RWPE1 (cell line): Measurements from ENCODE around the gene FILIP1L.

ENCODE experiments used
- CTCF ChIA-PET: fragments of 350-600 bp; sonication (Branson Sonifier 250); formaldehyde crosslinking; extraction: SDS; loops from one replicate; lab custom pipeline; 2021; lab: Yijun Ruan, JAX
- POLR2A ChIA-PET: fragments of 400-600 bp; formaldehyde crosslinking; extraction: SDS; loops from one replicate; lab custom pipeline; 2020; ENCODE audit warnings: antibody characterized with exemption; ENCODE audit not compliant: low non-redundant PET; lab: Yijun Ruan, JAX
- DNase-seq: peaks from one replicate; pipeline ENCODE4 v3.0.0; 2012; ENCODE audit warnings: low spot score
- H3K27ac ChIP-seq: fragments of 450-650 bp; 2 replicates; pipeline ENCODE4 v1.5.1; 2017
- TF ChIP-seq, protein P1 (sequence below): fragments of 450-650 bp; conservative IDR thresholded peaks from 2 replicates; pipeline ENCODE4 v1.5.1; 2017; ENCODE audit warnings: low read depth, mild to moderate bottlenecking

FILIP1L gene

GRCh38 chr3:100040451-100041225 is 73.7 kb downstream of the FILIP1L start:
- no peak overlapping the region for H3K27ac ChIP-seq
- CTCF ChIA-PET = interaction anchor here (0.5 to 0.9 kb wide), 3 partner anchors 10 to 218 kb away, joined by 3 to 4 read pairs (median 4); no protein-coding TSS in a partner anchor
- TF ChIP-seq, protein P1, sequence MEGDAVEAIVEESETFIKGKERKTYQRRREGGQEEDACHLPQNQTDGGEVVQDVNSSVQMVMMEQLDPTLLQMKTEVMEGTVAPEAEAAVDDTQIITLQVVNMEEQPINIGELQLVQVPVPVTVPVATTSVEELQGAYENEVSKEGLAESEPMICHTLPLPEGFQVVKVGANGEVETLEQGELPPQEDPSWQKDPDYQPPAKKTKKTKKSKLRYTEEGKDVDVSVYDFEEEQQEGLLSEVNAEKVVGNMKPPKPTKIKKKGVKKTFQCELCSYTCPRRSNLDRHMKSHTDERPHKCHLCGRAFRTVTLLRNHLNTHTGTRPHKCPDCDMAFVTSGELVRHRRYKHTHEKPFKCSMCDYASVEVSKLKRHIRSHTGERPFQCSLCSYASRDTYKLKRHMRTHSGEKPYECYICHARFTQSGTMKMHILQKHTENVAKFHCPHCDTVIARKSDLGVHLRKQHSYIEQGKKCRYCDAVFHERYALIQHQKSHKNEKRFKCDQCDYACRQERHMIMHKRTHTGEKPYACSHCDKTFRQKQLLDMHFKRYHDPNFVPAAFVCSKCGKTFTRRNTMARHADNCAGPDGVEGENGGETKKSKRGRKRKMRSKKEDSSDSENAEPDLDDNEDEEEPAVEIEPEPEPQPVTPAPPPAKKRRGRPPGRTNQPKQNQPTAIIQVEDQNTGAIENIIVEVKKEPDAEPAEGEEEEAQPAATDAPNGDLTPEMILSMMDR = no peak
- POLR2A ChIA-PET = no interaction called here
- no peak for DNase-seq

- no peak overlapping the region for H3K27ac ChIP-seq
- POLR2A ChIA-PET = no interaction called here
- CTCF ChIA-PET = no interaction called here
- TF ChIP-seq, protein P1 = no peak
- no peak for DNase-seq
These were observed 75.2 kb downstream of the FILIP1L start for GRCh38 chr3:100039075-100039474.

DNA sequence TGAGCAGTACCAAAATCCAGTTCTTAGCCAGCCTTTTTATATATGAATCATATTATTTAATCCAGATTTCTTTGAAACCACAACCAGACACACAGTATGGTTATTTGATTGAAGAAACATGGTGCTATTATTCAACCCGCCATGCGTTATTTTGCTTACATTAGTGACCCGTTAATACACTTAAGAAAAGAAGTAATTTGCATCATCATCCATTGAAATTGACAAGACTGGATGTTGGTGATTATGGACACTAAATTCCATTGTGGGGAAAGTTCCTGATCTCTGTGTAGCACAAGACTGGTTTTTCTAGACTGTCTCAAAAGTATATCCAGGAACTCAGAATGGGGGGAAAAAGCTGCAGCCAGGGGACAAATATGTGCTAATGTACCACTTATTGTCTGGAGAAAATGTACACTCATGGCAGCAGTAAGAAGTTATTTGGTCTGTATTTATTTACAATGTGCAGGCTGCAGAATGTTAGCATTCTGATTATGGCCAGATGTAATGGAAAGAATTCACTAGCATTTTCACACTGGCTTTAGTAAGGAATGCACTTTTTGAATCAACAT is 80.3 kb downstream of the FILIP1L start:
- no peak for DNase-seq
- TF ChIP-seq, protein P1 = no peak
- no peak overlapping the region for H3K27ac ChIP-seq
- ChIA-PET CTCF (interaction anchor here (1.6 kb wide), 1 partner anchor 220 kb away, joined by 3 read pairs; no protein-coding TSS in a partner anchor), POLR2A (no interaction called here)

DNA sequence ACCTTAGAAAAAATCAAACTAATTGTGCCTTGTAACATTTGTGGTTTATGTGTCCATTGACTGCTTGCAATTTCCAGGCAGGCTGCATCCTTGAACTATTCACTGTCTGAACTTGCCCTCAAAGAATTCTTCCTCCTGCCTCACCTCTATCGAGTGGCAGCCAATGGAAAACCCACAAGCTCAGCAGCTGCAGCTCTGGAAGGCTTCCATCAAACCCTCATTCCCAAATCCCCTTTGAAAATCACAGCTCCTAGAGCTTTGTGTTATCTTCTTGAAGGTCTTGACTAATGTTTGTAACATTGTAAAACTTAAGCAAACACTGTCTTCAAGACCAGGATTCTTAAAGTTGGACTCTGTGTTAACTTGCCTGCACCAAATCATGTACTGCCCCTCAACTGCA is 81.1 kb downstream of the FILIP1L start:
- ChIA-PET POLR2A (no interaction called here), CTCF (interaction anchor here (0.5 to 1.6 kb wide), 2 partner anchors 45 to 221 kb away, joined by 3 to 6 read pairs; no protein-coding TSS in a partner anchor)
- TF ChIP-seq, protein P1 = no peak
- peak; percentile 45 for DNase-seq
- peak overlapping the region; percentile 37; the same call in 1 of the 2 replicates for H3K27ac ChIP-seq

GRCh38 chr3:100032243-100032642 is 82.1 kb downstream of the FILIP1L start:
- CTCF ChIA-PET = interaction anchor here (0.7 kb wide), 1 partner anchor 174 kb away, joined by 4 read pairs; no protein-coding TSS in a partner anchor
- H3K27ac ChIP-seq = no peak overlapping the region
- TF ChIP-seq, protein P1 = no peak
- no peak for DNase-seq
- POLR2A ChIA-PET = no interaction called here

GRCh38 chr3:100030914-100031425 is 83.3 kb downstream of the FILIP1L start:
- H3K27ac ChIP-seq = no peak overlapping the region
- TF ChIP-seq, protein P1 = no peak
- POLR2A ChIA-PET = no interaction called here
- CTCF ChIA-PET = interaction anchor here (0.7 kb wide), 1 partner anchor 10 kb away, joined by 3 read pairs; no protein-coding TSS in a partner anchor
- no peak for DNase-seq
